ENCODE data around the gene ABAT.

The ABAT gene

DNA sequence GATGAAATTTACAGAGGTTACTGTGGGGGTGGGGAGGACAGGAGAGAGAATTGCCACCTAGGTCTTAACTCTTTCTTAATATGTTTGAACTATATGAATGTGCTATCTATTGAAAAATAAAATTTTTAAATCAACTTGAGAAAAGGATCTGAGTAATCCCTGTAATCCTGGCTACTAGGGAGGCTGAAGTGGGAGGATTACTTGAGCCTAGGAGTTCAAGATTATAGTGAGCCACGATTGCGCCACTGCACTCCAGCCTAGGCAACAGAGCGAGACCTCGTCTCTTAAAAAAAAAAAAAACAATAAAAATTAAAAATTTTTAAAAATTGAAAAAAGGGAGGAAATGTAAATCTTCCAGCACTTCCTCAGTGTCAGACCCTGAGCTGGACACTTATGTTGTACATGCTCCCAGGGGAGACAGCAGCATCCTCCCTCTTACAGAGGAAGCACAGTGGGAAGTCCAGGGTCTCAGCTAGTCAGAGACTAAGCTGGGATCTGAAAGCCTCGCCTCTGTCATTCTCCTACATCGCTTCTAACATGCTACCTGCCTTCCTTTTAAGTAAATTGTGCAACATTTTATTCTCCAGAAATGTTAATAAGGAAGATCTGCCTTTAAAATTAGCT, 145.1 kb downstream of the ABAT start:
- no peak for DNase-seq

DNA sequence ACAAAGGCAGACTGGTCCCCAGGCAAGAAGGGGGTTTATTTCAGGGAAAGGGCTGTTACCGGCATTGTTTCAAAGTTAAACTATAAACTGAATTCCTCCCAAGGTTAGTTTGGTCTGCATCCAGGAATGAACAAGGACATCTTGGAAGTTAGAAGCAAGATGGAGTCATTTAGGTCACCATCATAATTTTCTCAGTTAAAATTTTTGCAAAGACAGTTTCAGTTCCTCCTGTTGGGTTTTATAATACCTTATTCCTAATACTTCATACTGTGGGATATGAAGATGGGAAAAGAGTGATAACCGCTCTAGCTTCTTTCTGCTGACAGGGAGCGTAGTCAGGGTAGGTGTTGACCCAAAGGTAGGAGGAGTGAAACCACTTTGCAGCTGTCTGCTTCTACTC, 148.0 kb downstream of the ABAT start:
- no peak for DNase-seq

GRCh38 chr16:8826278-8826879, 152.0 kb downstream of the ABAT start:
- DNase-seq: no peak

DNA sequence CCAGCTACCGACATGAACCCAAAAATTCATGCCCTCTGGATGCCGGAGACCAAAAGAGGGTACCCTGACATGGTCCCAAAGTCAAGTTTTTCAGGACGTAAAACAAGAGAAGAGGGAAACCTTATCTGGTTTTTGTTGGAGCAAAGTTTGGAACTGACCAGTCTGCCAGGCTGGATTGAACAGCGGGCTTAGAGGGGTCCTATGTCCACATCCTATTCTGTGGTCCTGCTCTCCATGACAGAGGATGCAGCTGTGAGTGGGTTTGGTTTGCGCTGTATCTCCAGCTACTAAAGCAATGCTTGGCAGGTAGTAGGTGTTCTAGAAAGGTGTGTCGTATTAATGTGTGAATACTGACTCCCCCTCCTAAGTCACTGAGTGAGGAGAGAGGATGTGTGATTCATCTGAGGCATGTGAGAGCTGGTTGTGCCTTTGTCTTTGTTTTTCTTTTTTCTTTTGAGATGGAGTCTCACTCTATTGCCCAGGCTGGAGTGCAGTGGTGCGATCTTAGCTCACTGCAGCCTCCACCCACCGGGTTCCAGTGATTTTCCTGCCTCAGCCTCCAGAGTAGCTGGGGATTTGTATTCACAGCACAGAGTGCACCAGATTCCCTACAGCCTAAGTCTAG, 154.2 kb downstream of the ABAT start:
- no peak for DNase-seq

DNA sequence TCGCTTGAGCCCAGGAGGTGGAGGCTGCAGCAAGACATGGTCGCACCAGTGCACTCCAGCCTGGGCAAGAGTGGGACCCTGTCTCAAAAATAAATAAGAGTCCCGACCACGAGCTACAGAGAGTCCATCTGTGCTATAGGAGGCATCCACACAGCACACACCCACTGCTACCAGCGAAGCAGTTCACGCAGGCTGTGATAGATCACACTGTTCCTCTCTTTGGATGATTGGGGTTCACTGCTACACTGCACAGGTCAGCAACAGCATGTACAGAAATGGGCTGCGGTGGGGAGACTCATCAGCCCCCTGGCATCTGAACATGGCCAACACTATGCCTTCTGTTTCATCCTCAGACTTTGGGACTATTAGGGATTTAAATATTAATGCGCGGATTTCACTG, 157.0 kb downstream of the ABAT start:
- DNase-seq: no peak

DNA sequence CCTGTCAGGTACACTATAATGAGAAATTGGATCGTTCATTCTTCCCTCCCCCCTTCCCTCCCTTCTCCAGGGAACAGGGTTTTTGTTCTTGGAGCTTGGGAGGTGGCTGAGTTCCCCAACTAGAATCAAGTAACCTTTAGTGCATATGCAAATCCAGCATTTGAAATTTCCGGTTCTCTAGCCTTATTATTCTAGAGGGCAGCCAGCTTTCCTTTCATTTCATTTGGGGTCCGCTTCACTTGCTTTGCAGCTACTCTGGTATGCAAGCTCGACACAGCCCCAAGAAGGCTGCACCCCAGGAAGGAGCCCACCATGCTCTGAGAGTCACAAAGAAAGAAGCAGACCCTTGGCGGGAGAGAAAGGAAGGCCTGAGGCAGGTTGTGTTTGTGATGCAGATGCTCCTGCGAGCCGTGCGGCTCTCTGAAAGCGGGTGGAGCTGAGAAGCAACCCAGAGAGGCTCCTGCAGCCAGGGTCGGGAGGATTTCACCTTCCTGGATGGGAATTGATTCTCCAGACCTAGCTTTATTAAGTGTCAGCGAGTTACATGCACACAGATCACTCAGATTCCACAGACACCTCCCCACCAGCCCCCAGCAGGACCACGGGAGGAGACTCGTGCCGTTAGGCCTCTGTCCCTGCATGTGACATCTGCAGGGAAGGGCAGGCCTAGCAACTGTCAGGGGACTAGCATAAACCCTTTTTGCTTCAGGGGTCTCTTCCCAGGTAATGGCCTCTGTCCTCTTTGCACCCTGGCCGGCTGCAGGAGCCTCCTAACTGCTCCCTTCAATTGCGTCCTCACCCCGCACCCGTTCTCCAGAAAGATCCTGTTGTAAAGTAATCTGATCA, 157.7 kb downstream of the ABAT start:
- no peak for DNase-seq

DNA sequence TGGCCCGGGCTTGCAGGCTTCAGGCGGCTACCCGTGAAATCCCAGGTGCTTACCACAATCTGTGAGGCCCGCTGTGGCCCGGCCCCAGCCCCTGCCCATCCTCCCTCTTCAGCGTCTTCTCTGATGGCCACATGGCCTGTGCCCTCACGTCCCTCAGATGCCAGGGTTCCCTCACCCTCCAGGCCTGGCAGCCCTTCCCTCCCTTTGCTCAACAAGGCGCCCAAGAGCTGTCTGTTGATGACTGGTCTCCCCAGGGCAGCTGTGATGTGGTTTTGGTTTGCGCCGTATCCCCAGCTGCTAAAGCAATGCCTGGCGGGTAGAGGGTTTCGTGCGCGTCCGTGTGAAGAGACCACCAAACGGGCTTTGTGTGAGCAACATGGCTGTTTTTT, 158.3 kb downstream of the ABAT start:
- DNase-seq: no peak

Measured in activated T-cell treated with anti-CD3 and anti-CD28 coated beads, Interleukin-2, amount 50 U/mL, for 1 hour (primary cell).